ENCODE measurements around the gene OMA1.
"Not testable (repeated sequence)": the region's sequence is repeated elsewhere in the genome, so short reads cannot be mapped to it uniquely, and the experiment has no call there.

OMA1 gene

GRCh38 chr1:58546520-58547308 lies at the start of gene OMA1:
Gene OMA1 (minus strand): TSS chr1:58546726. CDS start chr1:58539294, 7,432 bp downstream.
- DNase-seq, result peak; percentile 98

GRCh38 chr1:58594546-58594945 lies 48.0 kb upstream of the OMA1 start:
- no peak for DNase-seq

- no peak for DNase-seq
Measured at GRCh38 chr1:58592522-58593134, 46.1 kb upstream of the OMA1 start.

- DNase-seq, result no peak
Measured at GRCh38 chr1:58591806-58592205, 45.3 kb upstream of the OMA1 start.

GRCh38 chr1:58590019-58590418 lies 43.5 kb upstream of the OMA1 start:
- no peak for DNase-seq

GRCh38 chr1:58588396-58588795 lies 41.9 kb upstream of the OMA1 start:
- no peak for DNase-seq

GRCh38 chr1:58587667-58588066 lies 41.1 kb upstream of the OMA1 start:
- no peak for DNase-seq

GRCh38 chr1:58586271-58586670 lies 39.7 kb upstream of the OMA1 start:
- no peak for DNase-seq

GRCh38 chr1:58585581-58586151 lies 39.1 kb upstream of the OMA1 start:
- no peak for DNase-seq

- no peak for DNase-seq
Measured at GRCh38 chr1:58585166-58585565, 38.6 kb upstream of the OMA1 start.

- no peak for DNase-seq
Measured at GRCh38 chr1:58584082-58584895, 37.8 kb upstream of the OMA1 start.

- DNase-seq, result no peak
Measured at GRCh38 chr1:58583496-58583895, 37.0 kb upstream of the OMA1 start.

GRCh38 chr1:58582143-58582542 lies 35.6 kb upstream of the OMA1 start:
- not testable (repeated sequence) for DNase-seq

GRCh38 chr1:58581641-58582040 lies 35.1 kb upstream of the OMA1 start:
- no peak for DNase-seq

GRCh38 chr1:58580186-58580585 lies 33.7 kb upstream of the OMA1 start:
- DNase-seq, result no peak

- no peak for DNase-seq
Measured at GRCh38 chr1:58577654-58578030, 31.1 kb upstream of the OMA1 start.

GRCh38 chr1:58576727-58577653 lies 30.5 kb upstream of the OMA1 start, which contains the start of gene TACSTD2:
Gene TACSTD2 (minus strand): TSS chr1:58577252. CDS start chr1:58577156, 96 bp downstream.
- no peak for DNase-seq

- no peak for DNase-seq
Measured at GRCh38 chr1:58576325-58576726, 29.8 kb upstream of the OMA1 start.

GRCh38 chr1:58575551-58576324 lies 29.2 kb upstream of the OMA1 start:
- no peak for DNase-seq

- DNase-seq, result no peak
Measured at GRCh38 chr1:58574816-58575215, 28.3 kb upstream of the OMA1 start.

All from CD4-positive, alpha-beta T cell treated with Interferon alpha-2 for 1 hour (primary cell).